ENCODE results near the gene ZNF334. TPM values are rescaled to one million over a fixed set of nuclear protein-coding genes. Genes with fewer than 3 reads are reported as not detected.

The ZNF334 gene
- total RNA-seq, 1 experiment from 2014 or later, result 3.8 TPM

GRCh38 chr20:46505506-46505905 lies 7.9 kb downstream of the ZNF334 start:
- no TSS peak for BruUV-seq (replicated peaks)
- peaks cover 50% of the 10 kb centered on the region for H3K27me3 ChIP-seq (ENCODE audit: insufficient read depth, low read depth)
- H3K36me3 ChIP-seq (ENCODE audit: low read depth), result no peaks in the 10 kb centered on the region
- ChIA-PET POLR2A (ENCODE audit: unreplicated experiment) (no interaction called here), CTCF (no interaction called here)
- H3K79me2 ChIP-seq (ENCODE audit: low read depth), result no peaks in the 10 kb centered on the region
- H4K20me1 ChIP-seq (ENCODE audit: insufficient read depth), result 0 out of 2 replicates have a peak, but pooled peaks cover 5% of the 10 kb centered on the region
- no peak overlapping the region for H3K27ac ChIP-seq
- intact Hi-C loops (cut with micrococcal nuclease; ENCODE audit: unreplicated experiment), result no loop called here
- H3K4me1 ChIP-seq (replicated peaks; ENCODE audit: insufficient read depth), result no peaks in the 10 kb centered on the region
- peaks cover 28% of the 10 kb centered on the region; the same call in 1 of the 2 replicates for H3K9me3 ChIP-seq (ENCODE audit: insufficient read depth, low read depth)
- H3K4me2 ChIP-seq, result no peak overlapping the region
- no peak overlapping the region for H2AFZ ChIP-seq
- no peak for TF ChIP-seq CTCF (conservative IDR thresholded peaks at IDR 0.05)
- no peak for TF ChIP-seq EZH2 (IDR thresholded peaks at IDR 0.05; ENCODE audit: low read depth)
- H3K4me3 ChIP-seq, result no peak overlapping the region
- no peaks in the 10 kb centered on the region for H3F3A ChIP-seq (ENCODE audit: insufficient read depth, low read depth)
- no peak for DNase-seq
- H3K9me2 ChIP-seq (ENCODE audit: insufficient read depth), result no peaks in the 10 kb centered on the region

- no peak for TF ChIP-seq EZH2 (IDR thresholded peaks at IDR 0.05; ENCODE audit: low read depth)
- no peak for TF ChIP-seq CTCF (conservative IDR thresholded peaks at IDR 0.05)
- Histone ChIP-seq H3K4me2 (no peak overlapping the region), H3K4me3 (no peak overlapping the region), H4K20me1 (ENCODE audit: insufficient read depth) (no peaks in the 10 kb centered on the region), H3F3A (ENCODE audit: insufficient read depth, low read depth) (no peaks in the 10 kb centered on the region), H2AFZ (no peak overlapping the region), H3K9me2 (ENCODE audit: insufficient read depth) (no peaks in the 10 kb centered on the region; the same call in 1 of the 2 replicates), H3K79me2 (ENCODE audit: low read depth) (no peaks in the 10 kb centered on the region), H3K27ac (no peak overlapping the region), H3K4me1 (replicated peaks; ENCODE audit: insufficient read depth) (no peaks in the 10 kb centered on the region), H3K36me3 (ENCODE audit: low read depth) (no peaks in the 10 kb centered on the region), H3K9me3 (ENCODE audit: insufficient read depth, low read depth) (peaks cover 28% of the 10 kb centered on the region; the same call in 1 of the 2 replicates), H3K27me3 (ENCODE audit: insufficient read depth, low read depth) (peaks cover 38% of the 10 kb centered on the region)
- ChIA-PET CTCF (no interaction called here), POLR2A (ENCODE audit: unreplicated experiment) (no interaction called here)
- BruUV-seq (replicated peaks), result no TSS peak
- peak in 1 of 2 experiments; percentile 20 for DNase-seq
- intact Hi-C loops (cut with micrococcal nuclease; ENCODE audit: unreplicated experiment), result no loop called here
Measured at GRCh38 chr20:46501961-46502360, 11.4 kb downstream of the ZNF334 start.

- no peak overlapping the region for H2AFZ ChIP-seq
- POLR2A ChIA-PET (ENCODE audit: unreplicated experiment), result no interaction called here
- intact Hi-C loops (cut with micrococcal nuclease; ENCODE audit: unreplicated experiment), result no loop called here
- H3K27ac ChIP-seq, result no peak overlapping the region
- no peaks in the 10 kb centered on the region for H3F3A ChIP-seq (ENCODE audit: insufficient read depth, low read depth)
- peaks cover 28% of the 10 kb centered on the region; the same call in 1 of the 2 replicates for H3K9me3 ChIP-seq (ENCODE audit: insufficient read depth, low read depth)
- no peak overlapping the region for H3K4me3 ChIP-seq
- no peak overlapping the region for H3K4me2 ChIP-seq
- H3K9me2 ChIP-seq (ENCODE audit: insufficient read depth), result no peaks in the 10 kb centered on the region; the same call in 1 of the 2 replicates
- no peaks in the 10 kb centered on the region for H4K20me1 ChIP-seq (ENCODE audit: insufficient read depth)
- H3K36me3 ChIP-seq (ENCODE audit: low read depth), result no peaks in the 10 kb centered on the region
- no peaks in the 10 kb centered on the region for H3K79me2 ChIP-seq (ENCODE audit: low read depth)
- TF ChIP-seq EZH2 (IDR thresholded peaks at IDR 0.05; ENCODE audit: low read depth), result no peak
- TF ChIP-seq CTCF (conservative IDR thresholded peaks at IDR 0.05), result no peak
- DNase-seq, result peak in 1 of 2 experiments; percentile 2
- CTCF ChIA-PET, result no interaction called here
- peaks cover 38% of the 10 kb centered on the region for H3K27me3 ChIP-seq (ENCODE audit: insufficient read depth, low read depth)
- no peaks in the 10 kb centered on the region for H3K4me1 ChIP-seq (replicated peaks; ENCODE audit: insufficient read depth)
- BruUV-seq (replicated peaks), result no TSS peak
Measured at GRCh38 chr20:46501337-46501942, 11.9 kb downstream of the ZNF334 start.

All from PC-9 (cell line).